Keratinocyte (primary cell): ENCODE measurements around the gene ERI3. TPM values are rescaled to one million over a fixed set of nuclear protein-coding genes. Genes with fewer than 3 reads are reported as not detected.

Experiments used
- DNase-seq: peaks from one replicate; pipeline ENCODE4 v3.0.0-alpha.2; 2011; ENCODE audit warnings: low read depth, missing footprints, low spot score
- FAIRE-seq: peaks from 2 replicates; lab custom pipeline; 2011; peaks lifted over from hg19 to GRCh38; lab: Jason Lieb, UNC
- H2AFZ ChIP-seq: 2 replicates; pipeline ENCODE4 v1.6.0; 2012; ENCODE audit warnings: low read length, control low read depth, inconsistent platforms; ENCODE audit not compliant: control insufficient read depth
- H3K27ac ChIP-seq: 2 replicates; pipeline ENCODE4 v1.5.1; 2011; ENCODE audit warnings: low read length; ENCODE audit not compliant: control insufficient read depth, insufficient read depth
- H3K27me3 ChIP-seq: 3 replicates; pipeline ENCODE4 v1.6.0; 2011; ENCODE audit warnings: low read length; ENCODE audit not compliant: control insufficient read depth, insufficient read depth; ENCODE audit errors: extremely low read depth
- H3K36me3 ChIP-seq, 2 experiments: 2 replicates in 1 of 2; 3 replicates in 1 of 2; pipeline ENCODE4 v1.5.1; 2011; ENCODE audit warnings: low read length in 2 of 2, mild to moderate bottlenecking in 1 of 2; ENCODE audit not compliant: control insufficient read depth in 2 of 2, insufficient read depth in 2 of 2; ENCODE audit errors: extremely low read depth in 1 of 2
- H3K4me1 ChIP-seq: 3 replicates; pipeline ENCODE4 v1.5.1; 2011; ENCODE audit warnings: low read length; ENCODE audit not compliant: control insufficient read depth, insufficient read depth; ENCODE audit errors: extremely low read depth
- H3K4me2 ChIP-seq: 3 replicates; pipeline ENCODE4 v1.6.0; 2011; ENCODE audit warnings: low read depth, low read length; ENCODE audit not compliant: control insufficient read depth, insufficient read depth; ENCODE audit errors: extremely low read depth
- H3K4me3 ChIP-seq, 3 experiments: fragments of 200-600 bp in 1 of 3; sonication (generic) in 1 of 3; 2 replicates in 2 of 3; 3 replicates in 1 of 3; pipeline ENCODE4 v1.5.1; 2011 to 2016; ENCODE audit warnings: low read length in 3 of 3, mild to moderate bottlenecking in 3 of 3, control low read depth in 2 of 3, inconsistent platforms in 1 of 3, low read depth in 1 of 3, mixed read lengths in 1 of 3, mixed run types in 1 of 3, moderate library complexity in 1 of 3; ENCODE audit not compliant: control insufficient read depth in 2 of 3, insufficient read depth in 2 of 3; ENCODE audit errors: extremely low read depth in 1 of 3
- H3K79me2 ChIP-seq: 2 replicates; pipeline ENCODE4 v1.6.0; 2012; ENCODE audit warnings: low read length; ENCODE audit not compliant: control insufficient read depth, insufficient read depth
- H3K9ac ChIP-seq: 3 replicates; pipeline ENCODE4 v1.6.0; 2011; ENCODE audit warnings: low read length; ENCODE audit not compliant: control insufficient read depth, insufficient read depth; ENCODE audit errors: extremely low read depth
- H3K9me1 ChIP-seq: 3 replicates; pipeline ENCODE4 v1.6.0; 2011; ENCODE audit warnings: low read length; ENCODE audit not compliant: control insufficient read depth, insufficient read depth; ENCODE audit errors: extremely low read depth
- H3K9me3 ChIP-seq: 2 replicates; pipeline ENCODE4 v1.5.1; 2012; ENCODE audit warnings: low read depth, low read length; ENCODE audit not compliant: control insufficient read depth
- H4K20me1 ChIP-seq: 3 replicates; pipeline ENCODE4 v1.6.0; 2011; ENCODE audit warnings: low read length; ENCODE audit not compliant: control insufficient read depth, insufficient read depth; ENCODE audit errors: extremely low read depth
- CTCF ChIP-seq, 3 experiments: IDR thresholded peaks in 1 of 3; conservative IDR thresholded peaks in 1 of 3; optimal IDR thresholded peaks in 1 of 3; 2 replicates in 2 of 3; 3 replicates in 1 of 3; pipeline versions ENCODE3 to v1.5.1; 2011; ENCODE audit warnings: low read length in 3 of 3, mild to moderate bottlenecking in 3 of 3, moderate library complexity in 2 of 3, control low read depth in 1 of 3, inconsistent platforms in 1 of 3; ENCODE audit not compliant: insufficient read depth in 2 of 3; ENCODE audit errors: extremely low read depth in 1 of 3
- EZH2 ChIP-seq: IDR thresholded peaks from one replicate; pipeline ENCODE4 v1.6.1; 2012; ENCODE audit warnings: inconsistent platforms, mild to moderate bottlenecking, low read length, moderate library complexity
- dilution Hi-C: fragments of 300-500 bp; cut with MboI; formaldehyde crosslinking; loops from one replicate; pipeline ENCODE4 v1.7.0; 2020; ENCODE audit warnings: low sequenced_read_pairs; ENCODE audit not compliant: extremely low pct_ligation_motif_present
- polyA plus RNA-seq, 5 experiments: library from polyadenylated mRNA; depleted of rRNA in 3 of 5; stranded (reverse) in 3 of 5; stranded (forward) in 1 of 5; unstranded in 1 of 5; fragments of >200 nt; gene quantifications; 1 replicate in 1 of 5; 2 replicates in 3 of 5; 3 replicates in 1 of 5; pipeline versions ENCODE4 v1.2.1 to v1.2.3, GENCODE V29; 2011 to 2012; ENCODE audit warnings: missing spikeins in 2 of 5, low read depth in 1 of 5, low replicate concordance in 1 of 5

The ERI3 gene
- polyA plus RNA-seq, 1 donor (not counting 4 experiments of a cell fraction or from before 2014, with no cell fraction given): 43.7 TPM

- TF ChIP-seq EZH2: no peak
- TF ChIP-seq CTCF (optimal IDR thresholded peaks at IDR 0.05 in 1 of 3, IDR thresholded peaks at IDR 0.05 in 1 of 3, conservative IDR thresholded peaks at IDR 0.05 in 1 of 3; ENCODE audit: extremely low read depth in 1 of 3, insufficient read depth in 2 of 3, low read length in 3 of 3): no peak
- dilution Hi-C loops: no loop called here
- no peak overlapping the region for H3K9ac ChIP-seq
- H3K9me3 ChIP-seq: no peaks in the 10 kb centered on the region
- H3K4me3 ChIP-seq: no peak overlapping the region
- H4K20me1 ChIP-seq: no peaks in the 10 kb centered on the region
- H3K4me1 ChIP-seq: no peaks in the 10 kb centered on the region
- no peaks in the 10 kb centered on the region for H3K9me1 ChIP-seq
- peaks cover 19 to 28% of the 10 kb centered on the region in 2 experiments for H3K36me3 ChIP-seq
- no peak for FAIRE-seq
- no peak for DNase-seq
- H2AFZ ChIP-seq: no peak overlapping the region
- no peaks in the 10 kb centered on the region for H3K79me2 ChIP-seq
- no peaks in the 10 kb centered on the region for H3K27me3 ChIP-seq
- no peak overlapping the region for H3K4me2 ChIP-seq
- no peak overlapping the region for H3K27ac ChIP-seq
Measured at GRCh38 chr1:44221769-44222168, 133.3 kb downstream of the ERI3 start.

GRCh38 chr1:44220755-44221154, 134.3 kb downstream of the ERI3 start:
- no peaks in the 10 kb centered on the region for H3K9me3 ChIP-seq
- H4K20me1 ChIP-seq: no peaks in the 10 kb centered on the region
- no peak for FAIRE-seq
- H3K27me3 ChIP-seq: no peaks in the 10 kb centered on the region
- no peaks in the 10 kb centered on the region for H3K4me1 ChIP-seq
- no peaks in the 10 kb centered on the region for H3K9me1 ChIP-seq
- TF ChIP-seq EZH2 (no peak), CTCF (optimal IDR thresholded peaks at IDR 0.05 in 1 of 3, IDR thresholded peaks at IDR 0.05 in 1 of 3, conservative IDR thresholded peaks at IDR 0.05 in 1 of 3; ENCODE audit: extremely low read depth in 1 of 3, insufficient read depth in 2 of 3, low read length in 3 of 3) (no peak)
- no peak overlapping the region for H3K9ac ChIP-seq
- no peak overlapping the region for H3K4me2 ChIP-seq
- no peak for DNase-seq
- H3K79me2 ChIP-seq: no peaks in the 10 kb centered on the region
- no peak overlapping the region for H3K4me3 ChIP-seq
- no peak overlapping the region for H3K27ac ChIP-seq
- dilution Hi-C loops: no loop called here
- H2AFZ ChIP-seq: no peak overlapping the region
- H3K36me3 ChIP-seq: peaks cover 19 to 28% of the 10 kb centered on the region in 2 experiments
